COLO668 (cell line): ENCODE measurements around the gene GGCX.

Source experiments
- DNase-seq: peaks from one replicate; lab custom pipeline; 2025; ENCODE audit not compliant: unreplicated experiment; lab: John Stamatoyannopoulos, UW

GGCX gene

GRCh38 chr2:85522090-85522647 is 39.1 kb downstream of the GGCX start:
- no peak for DNase-seq

- DNase-seq, result no peak
Observed at GRCh38 chr2:85516653-85517389, 44.5 kb downstream of the GGCX start.

GRCh38 chr2:85514323-85514722 is 47.0 kb downstream of the GGCX start:
- DNase-seq, result no peak

GRCh38 chr2:85511008-85511811 is 50.1 kb downstream of the GGCX start:
- no peak for DNase-seq

- DNase-seq, result no peak
Observed at GRCh38 chr2:85506768-85507181, 54.5 kb downstream of the GGCX start.

GRCh38 chr2:85505551-85506238 is 55.6 kb downstream of the GGCX start:
- no peak for DNase-seq

- DNase-seq, result peak; percentile 79
Observed at GRCh38 chr2:85504778-85505261, 56.5 kb downstream of the GGCX start.

- DNase-seq, result no peak
Observed at GRCh38 chr2:85503851-85504777, 57.2 kb downstream of the GGCX start.

- peak; percentile 10 for DNase-seq
Observed at GRCh38 chr2:85503168-85503850, 58.0 kb downstream of the GGCX start.

GRCh38 chr2:85502720-85503119 is 58.6 kb downstream of the GGCX start:
- no peak for DNase-seq

GRCh38 chr2:85501248-85501647 is 60.0 kb downstream of the GGCX start:
- DNase-seq, result no peak

GRCh38 chr2:85497944-85498630 is 63.2 kb downstream of the GGCX start:
- no peak for DNase-seq

GRCh38 chr2:85496436-85496835 is 64.9 kb downstream of the GGCX start:
- DNase-seq, result no peak
